HTERT RPE-1 (cell line): ENCODE results near the gene KRT1.

Experiments
- in situ Hi-C: fragments of 300-500 bp; cut with MboI; formaldehyde crosslinking; loops from 4 replicates; pipeline ENCODE4 v1.14.3; 2020; ENCODE audit warnings: low sequenced_read_pairs

KRT1 gene

DNA sequence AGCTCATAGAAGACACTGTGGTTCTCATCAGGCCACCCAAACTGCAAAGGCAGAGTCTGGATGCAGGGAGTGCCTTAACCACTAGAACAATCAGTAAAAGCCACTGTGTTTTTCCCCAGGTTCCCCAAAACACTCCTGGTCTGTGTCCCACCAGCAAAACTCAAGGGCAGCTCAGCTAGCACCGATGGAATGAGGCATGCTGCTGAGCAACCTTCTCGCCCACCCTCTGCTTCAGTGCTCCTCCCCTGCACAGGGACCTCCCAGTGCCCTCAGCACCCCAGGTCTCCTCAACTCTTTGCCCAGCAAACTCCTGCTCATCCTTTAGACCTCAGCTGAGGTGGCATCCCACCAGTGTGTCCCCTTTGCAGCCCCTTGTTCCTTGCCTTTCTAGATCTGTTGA is 19.2 kb upstream of the KRT1 start:
- in situ Hi-C loops: no loop called here

DNA sequence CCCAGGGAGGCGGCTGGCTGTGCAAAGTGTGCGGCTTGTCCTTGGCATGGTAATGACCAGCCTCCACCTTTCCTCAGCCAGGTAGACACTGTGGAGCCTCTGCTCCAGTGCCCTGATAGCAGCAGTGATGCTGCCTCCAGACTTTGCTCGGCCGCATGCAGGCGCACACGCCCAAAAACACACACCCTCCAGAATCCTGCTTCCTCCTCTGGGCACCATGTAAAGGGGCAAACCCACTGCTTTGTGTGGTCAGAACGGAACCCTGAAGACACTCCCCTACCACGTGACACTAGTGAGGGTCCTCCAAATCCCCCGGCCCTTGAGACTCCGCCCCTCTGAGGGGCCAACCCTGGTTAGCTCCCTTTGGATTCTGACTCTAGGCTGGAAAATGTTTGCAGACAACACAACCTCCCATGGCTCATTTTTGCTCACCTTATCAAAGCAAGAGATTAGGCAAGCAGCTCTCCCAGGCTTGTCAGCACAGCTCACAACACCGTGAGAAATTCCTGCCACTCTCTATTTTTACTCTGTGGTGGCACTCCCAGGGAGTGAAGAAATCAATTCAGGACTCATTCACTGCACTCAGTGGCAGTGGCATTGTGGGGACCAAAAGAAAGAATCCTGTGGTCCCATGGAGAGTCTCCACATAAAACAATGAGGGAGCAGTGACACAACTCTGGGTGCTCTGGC is 18.6 kb upstream of the KRT1 start:
- in situ Hi-C loops: no loop called here

DNA sequence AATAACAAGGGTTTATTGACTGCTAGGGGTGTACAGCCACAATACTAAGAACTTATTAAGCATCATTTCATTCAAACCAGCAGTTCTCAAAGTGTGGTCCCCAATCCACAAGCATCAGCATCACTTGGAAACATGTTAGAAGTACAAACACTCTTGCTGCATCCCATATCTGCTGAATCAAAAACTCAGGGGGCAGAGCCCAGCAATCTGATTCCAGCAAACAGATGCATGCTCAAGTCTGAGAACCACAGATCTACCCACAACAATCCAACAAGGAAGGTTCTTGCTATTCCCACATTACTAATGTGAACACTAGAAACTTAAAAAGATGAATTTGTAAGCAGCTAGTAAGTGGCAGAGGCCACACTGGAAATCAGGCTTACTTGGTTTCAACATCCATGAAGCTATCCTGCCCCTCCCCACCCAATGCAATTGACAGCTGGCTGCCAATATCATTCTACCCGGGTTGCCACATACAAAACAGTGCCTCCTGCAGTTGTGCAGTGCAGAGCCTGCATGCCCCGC is 16.9 kb upstream of the KRT1 start:
- in situ Hi-C loops: no loop called here

DNA sequence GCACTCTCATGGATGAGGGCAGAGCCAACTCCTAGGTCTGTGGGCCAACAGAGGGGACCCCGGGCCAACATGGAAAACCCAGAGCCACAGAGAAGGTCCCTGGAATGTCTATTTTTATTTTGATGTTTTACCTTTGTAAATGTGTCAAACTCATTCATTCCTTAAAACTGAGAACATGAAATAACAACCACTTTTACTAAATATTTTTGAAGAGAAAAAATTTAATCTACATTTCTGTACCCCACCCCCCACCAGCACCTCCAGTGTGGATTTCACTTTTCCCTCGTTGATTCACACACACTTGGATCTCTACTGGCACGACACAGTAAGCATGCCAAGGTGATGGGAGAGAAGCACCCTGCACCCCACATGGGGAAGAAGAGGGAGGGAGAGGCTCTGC is 16.4 kb upstream of the KRT1 start:
- in situ Hi-C loops: no loop called here

DNA sequence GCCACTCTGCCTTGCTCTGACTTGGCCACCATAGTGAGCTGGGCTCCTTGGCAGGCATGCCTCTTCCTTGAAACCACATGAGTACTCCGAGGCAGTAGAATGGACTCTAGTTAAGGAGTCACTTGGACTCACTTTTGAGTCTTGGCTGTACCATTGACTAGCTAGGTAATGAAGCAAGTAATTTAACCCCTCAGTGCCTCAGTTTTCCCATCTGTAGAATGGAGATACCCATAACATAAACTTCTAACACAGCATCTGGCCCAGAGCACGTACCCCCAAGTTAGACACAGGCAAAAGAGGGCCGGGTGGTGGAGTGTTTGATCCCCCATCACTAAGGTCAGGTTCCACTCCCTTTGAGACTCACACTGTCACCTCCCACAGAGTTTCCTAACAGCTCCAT is 14.8 kb upstream of the KRT1 start:
- in situ Hi-C loops: no loop called here

DNA sequence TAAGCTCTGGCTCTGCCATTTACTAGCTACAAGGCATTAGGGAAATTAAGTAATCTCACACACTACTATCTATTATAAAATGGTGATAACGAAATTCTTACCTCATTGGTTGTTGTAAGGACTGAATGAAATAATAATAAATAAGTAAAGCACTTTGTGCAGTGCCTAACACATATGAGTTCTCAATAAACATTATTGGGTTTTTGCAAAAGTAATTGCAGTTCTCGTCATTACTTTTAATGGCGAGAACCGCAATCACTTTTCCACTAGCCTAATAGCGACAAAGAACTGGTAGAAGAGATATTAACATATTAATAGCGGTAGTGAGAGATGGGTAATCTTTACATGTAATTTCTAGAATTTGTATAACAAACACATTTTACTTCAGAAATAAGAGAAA is 13.9 kb upstream of the KRT1 start:
- in situ Hi-C loops: no loop called here

DNA sequence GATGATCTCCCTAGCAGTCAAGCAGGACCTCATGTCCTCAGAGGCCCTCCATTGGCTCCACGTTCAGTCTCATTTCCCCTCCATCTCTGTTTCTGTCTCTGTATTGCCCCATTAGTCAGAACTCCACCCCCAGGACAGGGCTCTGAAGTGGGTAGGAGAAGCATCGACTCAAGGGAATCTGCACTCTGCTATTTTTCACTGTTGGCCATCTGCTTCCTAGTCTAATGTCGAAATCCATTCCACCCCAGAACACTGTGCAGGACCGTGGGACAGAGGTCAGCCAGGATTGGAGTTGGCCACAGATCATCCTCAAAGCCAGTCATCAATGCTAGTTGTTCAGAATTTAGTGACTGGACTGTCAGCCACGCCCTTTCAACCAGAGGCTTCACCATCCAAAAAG is 13.1 kb upstream of the KRT1 start:
- in situ Hi-C loops: no loop called here

DNA sequence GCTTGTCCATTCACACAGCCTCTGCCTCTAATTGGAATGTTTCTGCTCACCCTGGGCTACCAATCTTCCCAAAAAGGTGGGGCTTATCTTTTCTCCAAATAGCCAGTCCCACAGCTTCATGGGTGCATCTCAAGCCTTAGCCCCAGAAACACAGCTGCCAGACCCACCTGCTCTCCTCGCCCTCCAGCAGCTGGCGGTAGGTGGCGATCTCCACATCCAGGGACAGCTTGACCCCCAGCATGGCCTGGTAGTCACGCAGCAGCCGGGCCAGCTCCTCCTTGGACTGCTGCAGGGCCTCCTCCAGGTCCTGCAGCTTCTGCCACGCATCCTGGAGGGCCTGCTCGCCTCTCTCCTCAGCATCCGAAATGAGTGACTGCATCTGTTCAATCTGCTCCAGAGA is 12.0 kb upstream of the KRT1 start:
- in situ Hi-C loops: no loop called here

DNA sequence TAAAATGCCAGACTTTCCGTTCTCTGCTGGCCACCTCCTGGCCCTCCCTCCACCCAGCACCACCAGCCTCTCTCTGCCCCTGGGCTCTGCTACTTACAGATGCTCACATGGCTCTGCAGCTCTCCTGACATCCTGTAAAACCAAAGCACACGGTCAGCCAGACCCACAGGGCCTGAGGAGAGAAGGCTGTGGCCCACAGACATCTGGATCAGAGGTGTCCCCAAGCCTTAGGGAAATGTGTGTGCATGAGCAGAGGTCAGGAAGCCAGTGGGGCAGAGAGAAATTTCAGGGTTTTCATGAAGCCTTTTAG is 11.6 kb upstream of the KRT1 start:
- in situ Hi-C loops: no loop called here

DNA sequence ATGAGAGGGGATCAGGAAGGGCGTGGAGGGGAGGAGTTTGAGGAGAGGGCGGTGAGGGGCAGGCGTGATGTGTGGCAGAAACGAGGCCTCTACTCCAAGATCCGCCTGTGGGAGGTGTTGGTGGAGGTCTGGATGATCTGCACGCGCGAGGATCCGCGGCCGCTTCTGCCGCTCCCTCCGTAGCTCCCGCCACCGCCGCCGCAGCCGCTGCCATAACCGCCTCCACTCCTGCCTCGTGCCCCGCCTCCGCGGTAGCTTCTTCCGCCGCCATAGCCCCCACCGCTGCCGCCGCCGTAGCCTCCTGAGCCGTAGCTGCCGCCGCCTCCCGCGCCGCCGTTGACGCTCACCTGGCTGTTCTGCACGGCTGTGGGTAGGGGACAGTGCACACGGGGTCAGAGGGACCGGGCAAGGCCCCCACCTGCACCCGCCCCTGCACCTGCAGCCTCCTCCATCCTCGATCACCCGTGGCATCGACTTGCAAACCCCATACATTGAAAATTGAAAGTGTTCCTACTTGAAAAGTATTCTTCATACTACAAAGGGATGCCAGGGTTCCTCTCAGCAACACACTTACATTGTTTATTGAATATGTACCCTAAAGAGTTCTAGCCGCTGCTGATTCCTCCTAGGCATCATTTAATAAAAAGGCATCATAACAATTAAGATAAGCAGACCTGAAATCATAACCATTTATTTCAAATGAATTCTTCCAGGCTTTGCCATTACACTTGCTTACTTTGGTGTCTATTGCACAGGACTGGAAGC is 11.1 kb upstream of the KRT1 start:
- in situ Hi-C loops: no loop called here

DNA sequence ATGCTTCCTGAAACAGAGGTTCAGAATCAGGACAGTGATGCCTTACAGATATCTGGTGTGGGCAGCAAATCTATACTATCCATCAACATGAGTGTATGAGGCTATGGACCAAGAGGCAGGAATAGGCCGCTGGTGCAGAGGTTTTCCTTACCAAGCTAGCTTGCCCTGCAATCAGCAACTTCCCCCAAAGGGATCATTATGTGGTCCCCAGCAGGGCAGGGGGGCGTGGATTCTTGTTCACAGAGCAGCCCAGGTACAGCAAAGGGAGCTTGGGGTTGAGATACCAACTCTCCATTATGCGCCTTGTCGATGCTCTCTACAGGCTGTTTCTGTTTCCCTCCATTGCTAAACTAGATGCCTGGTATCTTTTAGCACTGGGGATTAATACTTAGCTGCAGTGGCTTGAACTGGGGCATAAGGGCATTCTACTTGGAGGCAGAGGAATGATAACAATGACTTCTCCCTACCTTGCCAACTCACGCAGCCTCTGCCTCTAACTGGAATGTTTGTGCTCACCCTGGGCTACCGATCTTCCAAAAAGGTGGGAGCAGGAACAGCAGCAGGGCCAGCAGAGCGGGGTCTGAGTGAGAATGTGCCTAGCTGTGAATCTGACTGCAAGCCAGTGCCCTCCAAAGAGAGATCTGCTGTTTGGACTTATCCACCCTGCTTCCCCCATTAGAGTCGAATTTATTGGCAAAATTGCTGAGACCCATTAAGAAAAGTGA is 10.3 kb upstream of the KRT1 start:
- in situ Hi-C loops: no loop called here

DNA sequence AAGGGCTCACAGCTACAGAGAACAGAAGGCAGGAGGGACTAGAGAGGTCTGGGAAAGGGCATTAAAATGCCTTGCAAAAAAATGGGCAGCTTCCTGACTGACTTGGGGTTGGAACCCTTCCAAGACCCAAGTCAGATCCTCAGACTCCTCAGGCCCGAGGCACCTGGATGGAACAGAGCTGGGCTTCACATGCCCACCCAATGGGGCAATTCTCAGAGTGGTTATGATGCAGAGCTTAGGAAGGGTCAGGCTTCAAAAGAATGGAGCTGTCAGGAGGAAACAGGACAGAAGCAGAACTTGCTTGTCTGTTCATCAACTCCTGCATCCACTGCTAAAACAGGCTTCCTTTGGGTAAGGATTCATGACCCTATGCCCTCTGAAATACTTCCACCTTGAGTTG is 9.7 kb upstream of the KRT1 start:
- in situ Hi-C loops: no loop called here

DNA sequence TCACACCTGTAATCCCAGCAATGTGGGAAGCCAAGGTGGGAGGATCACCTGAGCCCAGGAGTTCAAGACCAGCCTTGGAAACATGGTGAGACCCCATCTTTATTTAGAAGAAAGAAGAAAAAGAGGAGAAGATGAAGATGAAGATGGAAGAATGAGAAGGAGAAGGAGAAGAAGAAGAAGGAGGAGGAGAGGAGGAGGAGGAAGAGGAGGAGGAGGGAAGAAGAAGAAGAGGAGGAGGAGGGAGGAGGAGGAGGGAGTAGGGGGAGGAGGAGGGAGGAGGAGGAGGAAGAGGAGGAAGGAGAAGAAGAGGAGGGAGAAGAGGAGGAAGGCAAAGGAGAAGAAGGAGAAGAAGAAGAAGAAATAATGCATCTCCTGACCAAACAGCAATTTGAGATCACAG is 9.0 kb upstream of the KRT1 start:
- in situ Hi-C loops: no loop called here

DNA sequence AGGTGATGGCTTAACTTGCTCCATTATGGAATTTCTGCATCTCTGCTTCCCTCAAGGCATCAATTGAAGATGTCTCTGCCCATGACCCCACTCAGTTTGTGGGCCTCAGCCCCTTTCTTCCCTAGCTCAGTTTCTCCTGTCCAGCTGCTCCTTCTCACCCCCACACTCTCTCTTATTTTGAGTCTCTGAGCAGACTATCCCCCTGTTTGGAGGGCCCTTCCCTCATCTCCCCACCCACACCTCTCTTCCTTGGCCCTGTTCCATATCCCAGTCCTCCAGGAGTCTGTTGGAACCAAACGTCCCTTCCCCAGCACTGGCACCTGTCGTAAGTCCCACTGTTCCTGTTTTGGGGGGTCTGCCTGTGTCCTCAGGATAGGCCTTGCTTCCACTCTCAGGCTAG is 8.3 kb upstream of the KRT1 start:
- in situ Hi-C loops: no loop called here

DNA sequence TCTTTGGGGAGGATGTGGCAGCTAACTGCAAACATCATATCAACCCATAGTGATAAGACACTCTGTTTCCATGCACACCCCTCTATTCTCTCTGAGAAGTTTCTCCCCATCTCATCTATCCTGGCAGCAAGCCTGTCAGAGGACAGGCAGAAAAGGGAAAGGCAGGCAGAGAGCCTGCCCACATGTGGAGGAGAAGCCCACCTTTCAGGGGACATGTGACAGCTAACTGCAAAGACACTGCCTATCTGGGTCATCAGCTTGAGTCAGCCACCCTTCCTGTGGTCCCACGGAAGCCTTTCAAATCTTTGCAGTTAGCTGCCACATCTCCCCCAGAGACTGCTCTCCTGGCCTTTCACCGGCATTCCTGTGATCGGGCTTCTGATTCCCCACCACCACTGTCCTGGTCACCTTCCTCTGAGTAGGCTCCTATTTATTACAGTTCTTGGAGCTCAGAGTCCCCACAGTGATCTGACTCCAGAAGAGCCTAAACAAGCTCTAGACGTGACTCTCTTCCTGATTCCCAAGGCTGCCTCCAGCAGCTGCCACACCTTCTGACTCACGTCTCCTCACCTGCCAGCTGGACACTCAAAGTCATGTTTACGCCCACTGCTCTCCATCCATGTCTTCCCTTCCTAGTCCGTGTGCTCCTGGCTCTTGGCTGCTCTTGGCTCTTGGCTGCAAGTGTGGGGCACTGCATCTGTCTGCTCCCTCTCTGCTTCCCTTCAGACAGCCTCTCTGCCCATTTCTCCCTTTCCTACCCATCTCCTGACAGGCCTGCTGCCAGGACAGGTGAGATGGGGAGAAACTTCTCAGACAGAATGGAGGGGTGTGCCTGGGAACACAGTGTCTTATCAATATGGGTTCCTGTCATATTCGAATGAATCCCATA is 7.5 kb upstream of the KRT1 start:
- in situ Hi-C loops: no loop called here

DNA sequence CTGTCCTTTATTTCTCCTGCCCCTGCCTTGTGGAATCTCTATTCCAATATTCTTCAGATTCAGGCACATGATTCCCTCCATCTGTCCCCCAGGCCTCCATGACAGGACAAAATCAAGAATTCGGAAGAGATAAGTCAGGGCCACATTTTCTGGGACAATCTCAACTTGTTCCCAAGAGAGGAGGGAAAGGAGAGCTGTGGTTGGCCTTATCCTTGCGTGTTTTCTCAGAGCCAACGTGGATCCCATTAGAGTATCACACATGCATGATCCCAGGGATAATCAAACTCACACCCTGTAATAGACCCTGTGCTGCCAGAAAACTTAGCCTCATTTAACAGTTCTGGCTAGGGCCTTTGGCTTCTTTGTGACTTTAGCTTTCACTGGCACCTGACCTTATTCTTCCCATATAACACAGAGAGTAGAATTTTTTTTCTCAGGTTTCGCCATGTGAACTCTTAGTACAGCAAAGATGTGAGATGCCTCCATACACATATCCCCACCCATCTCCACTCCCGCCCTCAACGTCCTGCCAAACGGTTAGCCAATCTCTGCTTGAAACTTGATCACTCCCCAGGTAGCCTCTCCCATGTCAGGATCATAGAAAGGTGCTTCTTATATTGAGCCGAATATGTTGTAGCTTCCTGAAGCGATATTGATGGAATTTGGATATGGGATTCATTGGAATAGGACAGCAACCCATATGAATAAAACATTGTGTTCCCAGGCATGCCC is 6.7 kb upstream of the KRT1 start:
- in situ Hi-C loops: no loop called here

DNA sequence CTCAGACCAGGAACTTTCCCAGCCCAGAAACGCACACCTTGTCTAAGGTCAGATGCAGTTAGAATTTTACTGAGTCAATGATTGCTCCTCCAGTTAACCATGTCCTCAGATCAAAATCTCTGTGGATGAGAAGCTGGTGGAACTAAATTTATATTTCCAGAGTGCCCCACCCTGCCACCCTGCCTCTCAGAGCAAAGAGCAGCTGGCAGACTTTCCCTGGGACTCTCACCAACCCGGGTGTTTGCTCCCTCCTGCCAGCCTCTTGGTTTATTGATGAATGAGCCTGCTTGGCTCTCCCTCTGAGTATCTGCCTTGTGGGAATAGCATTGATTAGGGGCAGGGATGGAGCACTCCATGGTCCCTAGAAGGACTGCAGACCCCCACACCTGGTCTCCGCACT is 5.9 kb upstream of the KRT1 start:
- in situ Hi-C loops: no loop called here

DNA sequence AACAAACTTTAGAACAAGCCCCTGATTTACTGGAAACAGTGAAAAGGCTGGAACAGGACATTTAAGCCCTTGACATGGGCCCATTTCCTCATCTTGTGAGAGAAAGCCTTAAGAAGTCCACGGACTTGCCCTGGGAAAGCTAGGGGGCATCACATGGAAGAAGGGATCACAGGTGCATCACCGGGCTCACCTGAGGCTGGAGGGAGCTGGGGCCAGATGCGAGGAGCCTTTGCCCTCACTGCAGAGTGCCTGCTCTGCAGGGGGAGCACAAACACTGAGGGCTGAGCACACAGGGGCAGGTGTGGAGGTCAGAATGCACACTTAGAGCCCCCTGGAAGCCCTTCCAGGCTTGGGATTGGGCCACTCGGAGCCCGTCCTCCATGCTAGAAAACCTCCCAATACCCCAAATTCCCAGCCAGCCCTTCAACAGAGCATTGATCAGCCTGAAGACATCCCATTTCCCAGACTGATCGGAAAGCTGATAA is 5.2 kb upstream of the KRT1 start:
- in situ Hi-C loops: no loop called here

DNA sequence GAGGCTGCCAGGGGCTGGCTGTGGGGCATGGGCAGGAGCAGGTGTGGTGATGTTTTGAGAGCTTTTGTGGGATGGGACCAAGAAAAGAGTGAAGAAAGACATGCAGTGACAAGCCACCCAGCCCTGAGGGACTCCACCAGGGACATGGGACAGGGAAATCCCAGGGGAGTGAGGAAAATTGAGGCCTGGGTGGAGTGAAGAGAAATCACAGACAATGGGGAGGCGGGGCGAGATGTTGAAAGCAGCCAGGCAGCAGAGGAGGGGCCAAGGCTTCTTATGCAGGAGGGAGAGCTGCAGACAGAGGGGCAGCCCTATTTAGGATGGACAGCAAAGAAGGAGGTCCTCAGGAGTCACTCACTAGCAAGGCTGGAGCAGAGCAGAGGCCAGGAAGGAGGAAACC is 4.2 kb upstream of the KRT1 start:
- in situ Hi-C loops: no loop called here

DNA sequence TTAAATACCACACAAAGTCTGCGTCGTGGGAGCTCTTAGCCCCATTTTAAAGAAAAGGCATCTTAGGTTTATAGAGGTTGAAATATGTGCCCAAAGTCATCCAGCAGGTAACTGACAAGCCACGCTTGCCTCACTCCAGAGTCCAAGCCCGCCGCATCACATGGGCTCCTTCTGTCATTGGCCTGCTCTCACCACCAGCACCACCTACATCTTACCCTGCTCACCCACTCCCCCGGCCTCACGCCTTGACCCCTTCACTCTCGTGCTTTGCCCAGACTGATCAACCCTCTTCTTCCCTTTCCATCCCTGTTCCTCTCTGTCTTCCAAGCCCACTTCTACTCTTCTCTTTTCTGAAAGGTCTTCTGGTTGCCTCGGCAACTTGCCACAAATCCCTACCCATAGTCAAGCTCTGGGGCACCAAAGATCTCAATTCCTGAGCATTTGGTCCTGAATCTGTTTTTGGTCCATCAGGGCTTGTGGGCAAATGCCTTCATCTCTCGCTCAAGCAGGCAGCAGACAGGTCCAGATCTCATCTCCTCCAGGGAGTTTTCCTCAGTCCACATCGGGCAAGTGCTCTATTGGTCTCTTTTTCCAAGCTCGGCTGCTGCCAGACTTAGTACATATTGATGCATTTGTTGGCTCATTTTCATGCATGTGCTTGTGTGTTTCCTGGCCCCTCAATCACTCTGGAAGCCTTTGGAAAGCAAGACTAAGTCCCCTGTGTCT is 3.5 kb upstream of the KRT1 start:
- in situ Hi-C loops: no loop called here
